OCI-LY7 (cell line): Measurements from ENCODE around the gene SMARCC1. TPM values are rescaled to one million over a fixed set of nuclear protein-coding genes. Genes with fewer than 3 reads are reported as not detected.

Source experiments
- BruUV-seq: library from RNA; stranded (reverse); fragments of 400-500 nt; replicated peaks from 2 replicates; lab custom pipeline; 2021; lab: Mats Ljungman, UMichigan
- CTCF ChIA-PET: fragments of 300-600 bp; sonication (Branson Sonifier 250); formaldehyde crosslinking; loops from one replicate; lab custom pipeline; 2022; ENCODE audit warnings: antibody characterized with exemption; ENCODE audit not compliant: unreplicated experiment; lab: Charles Lee
- POLR2A ChIA-PET: fragments of 300-600 bp; sonication (Branson Sonifier 250); formaldehyde crosslinking; loops from one replicate; lab custom pipeline; 2022; ENCODE audit warnings: antibody characterized with exemption; lab: Charles Lee
- DNase-seq: peaks from one replicate; pipeline ENCODE4 v3.0.0-alpha.2; 2015; ENCODE audit warnings: low spot score
- H2AFZ ChIP-seq: fragments of 200-600 bp; sonication (generic), shearing (Covaris generic); 2 replicates; pipeline ENCODE4 v1.6.1; 2014; ENCODE audit warnings: mild to moderate bottlenecking, antibody characterized with exemption, low read length, moderate library complexity
- H3K27ac ChIP-seq: fragments of 200-600 bp; sonication (generic); 2 replicates; pipeline ENCODE4 v1.5.1; 2014; ENCODE audit warnings: mixed run types, low read depth, mild to moderate bottlenecking, moderate library complexity, low read length, inconsistent platforms; ENCODE audit not compliant: poor library complexity, severe bottlenecking
- H3K36me3 ChIP-seq: fragments of 200-600 bp; sonication (generic); 2 replicates; pipeline ENCODE4 v1.6.1; 2014; ENCODE audit warnings: mild to moderate bottlenecking, antibody characterized with exemption, low read length, moderate library complexity, mixed read lengths; ENCODE audit not compliant: insufficient read depth
- H3K4me1 ChIP-seq: fragments of 200-600 bp; sonication (generic); 2 replicates; pipeline ENCODE4 v1.5.1; 2014; ENCODE audit warnings: mild to moderate bottlenecking, low read length; ENCODE audit not compliant: insufficient read depth, poor library complexity, severe bottlenecking
- H3K4me2 ChIP-seq: fragments of 200-600 bp; sonication (generic); 2 replicates; pipeline ENCODE4 v1.6.1; 2014; ENCODE audit warnings: mild to moderate bottlenecking, low read length
- H3K4me3 ChIP-seq: fragments of 200-600 bp; sonication (generic); 2 replicates; pipeline ENCODE4 v1.5.1; 2014; ENCODE audit warnings: mild to moderate bottlenecking, low read depth, low read length; ENCODE audit not compliant: poor library complexity, severe bottlenecking
- H3K79me2 ChIP-seq: fragments of 200-600 bp; sonication (generic); 2 replicates; pipeline ENCODE4 v1.6.1; 2016; ENCODE audit warnings: low read depth, mild to moderate bottlenecking, low read length, moderate library complexity, mixed read lengths; ENCODE audit not compliant: insufficient read depth
- H3K9me2 ChIP-seq: fragments of 200-600 bp; sonication (generic); 2 replicates; pipeline ENCODE4 v1.6.1; 2016; ENCODE audit warnings: mild to moderate bottlenecking, low read length, mixed read lengths; ENCODE audit not compliant: insufficient read depth
- H3K9me3 ChIP-seq: fragments of 200-600 bp; sonication (generic); 2 replicates; pipeline ENCODE4 v1.6.1; 2014; ENCODE audit warnings: mild to moderate bottlenecking, mixed run types, low read length, mixed read lengths
- H4K20me1 ChIP-seq: fragments of 200-600 bp; sonication (generic); 2 replicates; pipeline ENCODE4 v1.6.1; 2014; ENCODE audit warnings: mild to moderate bottlenecking, antibody characterized with exemption, low read length, moderate library complexity, mixed read lengths; ENCODE audit not compliant: insufficient read depth
- CTCF ChIP-seq: fragments of 200-600 bp; sonication (generic); conservative IDR thresholded peaks from 2 replicates; pipeline ENCODE4 v1.5.1; 2014; ENCODE audit warnings: mild to moderate bottlenecking, antibody characterized with exemption, low read length, moderate library complexity, mixed read lengths
- EZH2phosphoT487 ChIP-seq: fragments of 200-600 bp; sonication (generic); IDR thresholded peaks from 2 replicates; pipeline ENCODE4 v1.6.1; 2018; ENCODE audit warnings: low read depth, borderline replicate concordance, mild to moderate bottlenecking, mixed run types, antibody characterized with exemption, low read length, moderate library complexity, mixed read lengths
- intact Hi-C: fragments of 100-400 bp; cut with micrococcal nuclease; formaldehyde crosslinking; loops from one replicate; pipeline ENCODE4 v1.10.0; 2022; ENCODE audit not compliant: unreplicated experiment
- total RNA-seq, 2 experiments: library from RNA; depleted of rRNA in 1 of 2; stranded (reverse); fragments of >200 nt in 1 of 2; shearing (Covaris generic) in 1 of 2; gene quantifications; 2 replicates each; pipeline ENCODE4 v1.2.3, GENCODE V29; 2014 to 2022

SMARCC1 gene
- total RNA-seq, 2 experiments from 2014 or later = 83.2 to 176 TPM

DNA sequence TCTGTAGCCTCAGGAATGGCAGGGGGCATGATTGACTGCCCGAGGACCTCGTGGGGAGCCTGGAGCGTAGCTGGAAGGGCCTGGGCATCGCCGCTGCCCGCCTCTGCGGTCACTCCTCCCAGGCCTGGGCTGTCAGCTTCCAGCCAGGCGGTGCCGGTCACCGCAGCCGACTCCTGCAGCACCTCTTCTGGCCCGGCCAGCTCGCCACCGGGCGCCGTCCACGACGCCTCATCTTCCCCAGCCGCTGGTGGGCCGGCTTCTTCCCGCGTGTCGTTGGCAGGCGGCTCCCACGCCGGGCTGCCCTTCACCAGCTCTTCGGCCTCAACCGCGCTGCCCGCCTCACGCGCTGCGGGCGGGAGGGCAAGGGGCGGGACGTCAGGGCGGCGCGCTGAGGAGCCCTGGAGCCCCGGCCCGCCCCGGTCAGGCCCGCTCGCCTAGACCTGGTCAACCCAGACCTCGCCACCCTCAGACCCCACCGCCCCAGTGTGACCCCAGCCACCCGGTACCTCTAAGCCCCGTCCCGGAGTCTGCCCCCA, 204.0 kb downstream of the SMARCC1 start:
- BruUV-seq = no TSS peak
- H3K4me1 ChIP-seq = peaks cover 6% of the 10 kb centered on the region
- H3K4me3 ChIP-seq = peak overlapping the region; percentile 68
- no peaks in the 10 kb centered on the region for H4K20me1 ChIP-seq
- ChIA-PET POLR2A (interaction anchor here (0.6 kb wide), 1 partner anchor 73 kb away, joined by 3 read pairs; no protein-coding TSS in a partner anchor), CTCF (no interaction called here)
- no peaks in the 10 kb centered on the region for H3K36me3 ChIP-seq
- no peaks in the 10 kb centered on the region for H3K9me2 ChIP-seq
- DNase-seq = no peak
- H2AFZ ChIP-seq = no peak overlapping the region
- H3K79me2 ChIP-seq = no peaks in the 10 kb centered on the region
- H3K4me2 ChIP-seq = peak overlapping the region; percentile 86
- no peak for TF ChIP-seq CTCF
- TF ChIP-seq EZH2phosphoT487 = no peak
- no peak overlapping the region for H3K27ac ChIP-seq
- intact Hi-C loops = no loop called here
- no peaks in the 10 kb centered on the region for H3K9me3 ChIP-seq

DNA sequence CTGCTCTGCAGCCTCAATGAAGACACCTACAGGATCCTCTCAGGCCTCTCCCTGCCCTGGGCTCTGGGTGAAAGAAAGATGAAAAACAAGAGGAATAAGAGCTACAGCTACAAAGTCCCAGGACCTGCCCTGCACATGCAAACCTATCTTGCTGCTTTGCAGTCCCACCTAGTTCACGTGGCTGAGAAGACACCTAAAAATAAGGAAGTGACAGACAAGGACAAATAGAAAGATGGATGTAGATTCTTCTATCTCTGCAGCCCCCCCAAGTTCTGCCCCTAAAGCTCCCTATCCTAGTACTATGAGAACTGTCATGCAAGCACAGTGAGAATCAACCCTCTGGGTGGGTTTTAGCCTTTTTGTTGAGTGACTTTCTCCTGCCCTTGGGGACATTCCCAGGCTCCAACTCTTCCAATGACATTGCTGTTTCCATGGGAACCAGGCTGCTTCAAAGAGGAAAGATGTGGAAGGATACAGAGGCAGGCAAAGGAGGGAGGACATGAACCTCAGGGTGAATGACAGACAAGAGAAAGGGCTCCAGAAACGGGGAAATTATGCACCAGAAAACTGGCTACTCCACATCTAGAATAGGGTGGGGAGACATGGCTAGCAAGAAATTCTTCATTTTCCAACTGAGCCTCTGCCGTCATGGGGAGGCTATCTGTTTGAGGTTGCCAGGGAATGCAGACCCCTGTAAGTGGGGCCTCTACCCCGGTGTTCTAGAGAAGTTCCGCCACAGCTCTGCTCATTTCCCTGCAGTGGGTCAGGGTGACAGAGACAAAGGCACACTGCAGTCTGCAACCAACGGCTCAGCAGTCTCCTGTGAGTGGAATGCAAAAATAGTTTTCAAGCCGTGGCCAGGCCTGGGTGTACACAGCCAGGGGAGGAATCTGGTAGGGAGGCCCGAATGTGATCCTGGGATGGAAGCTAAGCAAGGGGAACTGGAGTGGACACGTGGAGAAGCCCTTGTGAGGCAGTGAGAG, 208.2 kb downstream of the SMARCC1 start:
- ChIA-PET CTCF (interaction anchor here (0.6 kb wide), 1 partner anchor 243 kb away, joined by 4 read pairs; no protein-coding TSS in a partner anchor), POLR2A (interaction anchor here (0.5 kb wide), 1 partner anchor 371 kb away, joined by 7 read pairs; no protein-coding TSS in a partner anchor)
- TF ChIP-seq EZH2phosphoT487 (no peak), CTCF (no peak)
- Histone ChIP-seq H3K4me2 (no peak overlapping the region), H3K79me2 (no peaks in the 10 kb centered on the region), H3K36me3 (no peaks in the 10 kb centered on the region), H3K9me3 (no peaks in the 10 kb centered on the region), H2AFZ (no peak overlapping the region), H3K4me1 (peaks cover 6% of the 10 kb centered on the region), H3K27ac (no peak overlapping the region), H3K9me2 (no peaks in the 10 kb centered on the region), H3K4me3 (no peak overlapping the region), H4K20me1 (no peaks in the 10 kb centered on the region)
- BruUV-seq = no TSS peak
- DNase-seq = no peak
- intact Hi-C loops = no loop called here
